OCI-LY1 (cell line): Measurements from ENCODE around the gene TANGO6.

Experiments
- H2AFZ ChIP-seq: fragments of 200-600 bp; sonication (generic), shearing (Covaris generic); 2 replicates; pipeline ENCODE4 v1.6.0; 2014; ENCODE audit warnings: antibody characterized with exemption, mild to moderate bottlenecking, low read length
- H3F3A ChIP-seq: fragments of 200-600 bp; sonication (generic), shearing (Covaris generic); 2 replicates; pipeline ENCODE4 v1.6.0; 2014; ENCODE audit warnings: mild to moderate bottlenecking, antibody characterized with exemption, low read length, moderate library complexity; ENCODE audit not compliant: insufficient read depth
- H3K27ac ChIP-seq: fragments of 200-600 bp; sonication (generic); 2 replicates; pipeline ENCODE4 v1.5.1; 2014; ENCODE audit warnings: low read length, mixed run types, mild to moderate bottlenecking, low read depth; ENCODE audit not compliant: poor library complexity, severe bottlenecking
- H3K27me3 ChIP-seq: fragments of 200-600 bp; sonication (generic); 2 replicates; pipeline ENCODE4 v1.6.0; 2014; ENCODE audit warnings: antibody characterized with exemption, mild to moderate bottlenecking, low read length, moderate library complexity; ENCODE audit not compliant: insufficient read depth
- H3K36me3 ChIP-seq: fragments of 200-600 bp; sonication (generic); 2 replicates; pipeline ENCODE4 v1.6.1; 2014; ENCODE audit warnings: mild to moderate bottlenecking, antibody characterized with exemption, low read length, moderate library complexity, mixed read lengths; ENCODE audit not compliant: insufficient read depth
- H3K4me1 ChIP-seq: fragments of 200-600 bp; sonication (generic); 2 replicates; pipeline ENCODE4 v1.5.1; 2014; ENCODE audit warnings: mild to moderate bottlenecking, low read length, moderate library complexity; ENCODE audit not compliant: insufficient read depth, severe bottlenecking
- H3K4me2 ChIP-seq: fragments of 200-600 bp; sonication (generic), shearing (Covaris generic); 2 replicates; pipeline ENCODE4 v1.6.1; 2014; ENCODE audit warnings: low read length
- H3K4me3 ChIP-seq: fragments of 200-600 bp; sonication (generic); 2 replicates; pipeline ENCODE4 v1.5.1; 2014; ENCODE audit warnings: low read length, low read depth, mild to moderate bottlenecking, mixed read lengths; ENCODE audit not compliant: poor library complexity, severe bottlenecking
- H3K79me2 ChIP-seq: fragments of 200-600 bp; shearing (Covaris generic); 2 replicates; pipeline ENCODE4 v1.6.1; 2016; ENCODE audit warnings: mixed run types, low read length, mixed read lengths; ENCODE audit not compliant: insufficient read depth
- H3K9ac ChIP-seq: fragments of 200-600 bp; sonication (generic), shearing (Covaris generic); 2 replicates; pipeline ENCODE4 v1.6.1; 2014; ENCODE audit warnings: mild to moderate bottlenecking, low read length, mixed read lengths
- H3K9me2 ChIP-seq: fragments of 200-600 bp; sonication (generic), shearing (Covaris generic); 2 replicates; pipeline ENCODE4 v1.6.1; 2014; ENCODE audit warnings: low read depth, mild to moderate bottlenecking, low read length, mixed read lengths
- H3K9me3 ChIP-seq: fragments of 200-600 bp; shearing (Covaris generic); 2 replicates; pipeline ENCODE4 v1.6.1; 2014; ENCODE audit warnings: low read length, mixed read lengths
- H4K20me1 ChIP-seq: fragments of 200-600 bp; sonication (generic), shearing (Covaris generic); 2 replicates; pipeline ENCODE4 v1.6.0; 2016; ENCODE audit warnings: mild to moderate bottlenecking, low read length; ENCODE audit not compliant: insufficient read depth
- CTCF ChIP-seq: fragments of 200-600 bp; sonication (generic), shearing (Covaris generic); IDR thresholded peaks from 2 replicates; pipeline ENCODE4 v1.5.1; 2017; ENCODE audit warnings: mild to moderate bottlenecking, antibody characterized with exemption, low read length, moderate library complexity, mixed read lengths
- EZH2 ChIP-seq: fragments of 200-600 bp; sonication (generic), shearing (Covaris generic); IDR thresholded peaks from 2 replicates; pipeline ENCODE4 v1.8.0; 2017; ENCODE audit warnings: borderline replicate concordance, mixed run types, mild to moderate bottlenecking, antibody characterized with exemption, low read length, moderate library complexity, mixed read lengths

Gene TANGO6

GRCh38 chr16:68826652-68827051 lies 16.7 kb upstream of the TANGO6 start:
- Histone ChIP-seq H3K9me3 (no peaks in the 10 kb centered on the region), H3K27ac (no peak overlapping the region), H3K36me3 (no peaks in the 10 kb centered on the region), H3F3A (no peaks in the 10 kb centered on the region), H3K4me3 (no peak overlapping the region), H3K9me2 (no peaks in the 10 kb centered on the region), H4K20me1 (no peaks in the 10 kb centered on the region), H3K27me3 (peaks cover 4% of the 10 kb centered on the region; the same call in 1 of the 2 replicates), H3K79me2 (no peaks in the 10 kb centered on the region), H3K4me1 (no peaks in the 10 kb centered on the region), H3K4me2 (no peak overlapping the region), H3K9ac (no peak overlapping the region), H2AFZ (no peak overlapping the region)
- TF ChIP-seq EZH2 (no peak), CTCF (no peak)

- Histone ChIP-seq H3K9me3 (no peaks in the 10 kb centered on the region), H2AFZ (no peak overlapping the region), H3K36me3 (no peaks in the 10 kb centered on the region), H3K27me3 (no peaks in the 10 kb centered on the region), H3K4me2 (no peak overlapping the region), H3K9me2 (no peaks in the 10 kb centered on the region), H3F3A (no peaks in the 10 kb centered on the region), H3K79me2 (no peaks in the 10 kb centered on the region), H4K20me1 (no peaks in the 10 kb centered on the region), H3K4me1 (no peaks in the 10 kb centered on the region), H3K27ac (no peak overlapping the region), H3K4me3 (no peak overlapping the region), H3K9ac (no peak overlapping the region)
- TF ChIP-seq EZH2 (no peak), CTCF (no peak)
Observed at GRCh38 chr16:68833251-68833650, 10.1 kb upstream of the TANGO6 start.

GRCh38 chr16:68834550-68834949 lies 8.8 kb upstream of the TANGO6 start:
- no peaks in the 10 kb centered on the region for H3K27me3 ChIP-seq
- no peaks in the 10 kb centered on the region for H3K9me2 ChIP-seq

More at GRCh38 chr16:68834550-68834949, 8.8 kb upstream of the TANGO6 start:
- Histone ChIP-seq H3F3A (no peaks in the 10 kb centered on the region), H3K27ac (no peak overlapping the region), H3K4me2 (no peak overlapping the region), H3K4me3 (no peak overlapping the region), H3K79me2 (no peaks in the 10 kb centered on the region), H3K9me3 (no peaks in the 10 kb centered on the region), H2AFZ (no peak overlapping the region), H3K4me1 (no peaks in the 10 kb centered on the region), H4K20me1 (no peaks in the 10 kb centered on the region), H3K9ac (no peak overlapping the region), H3K36me3 (no peaks in the 10 kb centered on the region)
- TF ChIP-seq EZH2 (no peak), CTCF (no peak)
